ENCODE results near the gene OR2AJ1.

The OR2AJ1 gene

GRCh38 chr1:247961791-247962190, 37.1 kb downstream of the OR2AJ1 start:
- no peak for DNase-seq (ENCODE audit: low read depth)

- DNase-seq (ENCODE audit: low read depth), result no peak
These were observed 38.4 kb downstream of the OR2AJ1 start for GRCh38 chr1:247962911-247963588.

GRCh38 chr1:247964933-247965332, 40.2 kb downstream of the OR2AJ1 start, which contains the start of gene OR2AK2:
Gene OR2AK2 (plus strand): TSS chr1:247965233. CDS start chr1:247965377, 144 bp downstream.
- no peak for DNase-seq (ENCODE audit: low read depth)

GRCh38 chr1:247966532-247967204, 42.0 kb downstream of the OR2AJ1 start:
- no peak for DNase-seq (ENCODE audit: low read depth)
